SK-N-SH (cell line): Measurements from ENCODE around the gene SDK1. TPM values are rescaled to one million over a fixed set of nuclear protein-coding genes. Genes with fewer than 3 reads are reported as not detected.

Source experiments
- CTCF ChIA-PET: fragments of 300-600, 350-600 bp; formaldehyde crosslinking; extraction: SDS; loops from one replicate; lab custom pipeline; 2021; lab: Yijun Ruan, JAX
- POLR2A ChIA-PET: fragments of 350-600 bp; sonication (Branson Sonifier 250); formaldehyde crosslinking; extraction: SDS; loops from one replicate; lab custom pipeline; 2020; ENCODE audit warnings: antibody characterized with exemption, inconsistent platforms; lab: Yijun Ruan, JAX
- DNase-seq: peaks from one replicate; pipeline ENCODE4 v3.0.0; 2012
- H2AFZ ChIP-seq: fragments of 200-600 bp; sonication (generic); 2 replicates; pipeline ENCODE4 v1.8.1; 2016; ENCODE audit warnings: antibody characterized with exemption, mild to moderate bottlenecking, low read depth
- H3F3A ChIP-seq: fragments of 200-600 bp; sonication (generic); replicated peaks from 2 replicates; pipeline ENCODE3; 2016; ENCODE audit warnings: antibody characterized with exemption, mild to moderate bottlenecking; ENCODE audit not compliant: insufficient read depth
- H3K27ac ChIP-seq, 2 experiments: fragments of 200-500 bp in 1 of 2; fragments of 200-600 bp in 1 of 2; sonication (Bioruptor generic) in 1 of 2; sonication (generic), shearing (Covaris generic) in 1 of 2; 2 replicates each; pipeline versions ENCODE4 v1.5.1 to v1.6.1; 2014 to 2016; ENCODE audit warnings: low read depth in 2 of 2, inconsistent platforms in 1 of 2, low read length in 1 of 2, mild to moderate bottlenecking in 1 of 2, mixed read lengths in 1 of 2
- H3K27me3 ChIP-seq: fragments of 200-600 bp; sonication (generic), shearing (Covaris generic); 2 replicates; pipeline ENCODE4 v1.6.1; 2016; ENCODE audit warnings: mixed run types; ENCODE audit not compliant: insufficient read depth
- H3K36me3 ChIP-seq, 2 experiments: fragments of 200-500 bp in 1 of 2; fragments of 200-600 bp in 1 of 2; sonication (Bioruptor generic) in 1 of 2; sonication (generic) in 1 of 2; replicated peaks in 1 of 2; 2 replicates each; pipeline versions ENCODE3 to v1.5.1; 2014 to 2016; ENCODE audit warnings: low read length in 1 of 2, mild to moderate bottlenecking in 1 of 2; ENCODE audit not compliant: insufficient read depth in 2 of 2, control insufficient read depth in 1 of 2
- H3K4me1 ChIP-seq, 2 experiments: fragments of 200-500 bp in 1 of 2; fragments of 200-600 bp in 1 of 2; sonication (Bioruptor generic) in 1 of 2; sonication (generic), shearing (Covaris generic) in 1 of 2; 2 replicates each; pipeline versions ENCODE4 v1.5.1 to v1.6.1; 2014 to 2016; ENCODE audit warnings: low read depth in 1 of 2, low read length in 1 of 2, mixed run types in 1 of 2; ENCODE audit not compliant: insufficient read depth in 2 of 2, control insufficient read depth in 1 of 2
- H3K4me2 ChIP-seq: fragments of 200-600 bp; sonication (generic), shearing (Covaris generic); 2 replicates; pipeline ENCODE4 v1.6.1; 2017; ENCODE audit warnings: mixed run types
- H3K4me3 ChIP-seq, 2 experiments: fragments of 200-500 bp in 1 of 2; fragments of 200-600 bp in 1 of 2; sonication (Bioruptor generic) in 1 of 2; sonication (generic), shearing (Covaris generic) in 1 of 2; 2 replicates each; pipeline versions ENCODE4 v1.5.1 to v1.8.1; 2014 to 2016; ENCODE audit warnings: low read depth in 2 of 2, inconsistent platforms in 1 of 2, low read length in 1 of 2, mild to moderate bottlenecking in 1 of 2, mixed read lengths in 1 of 2, moderate library complexity in 1 of 2
- H3K79me2 ChIP-seq: fragments of 200-600 bp; sonication (generic); 2 replicates; pipeline ENCODE4 v1.8.1; 2017; ENCODE audit warnings: mild to moderate bottlenecking; ENCODE audit not compliant: insufficient read depth
- H3K9ac ChIP-seq: fragments of 200-600 bp; sonication (generic); 2 replicates; pipeline ENCODE4 v1.6.1; 2017; ENCODE audit warnings: mixed run types
- H3K9me2 ChIP-seq: fragments of 200-600 bp; sonication (generic); 2 replicates; pipeline ENCODE4 v1.6.1; 2017; ENCODE audit warnings: mixed run types
- H3K9me3 ChIP-seq: fragments of 200-600 bp; sonication (generic); 2 replicates; pipeline ENCODE4 v1.6.1; 2017; ENCODE audit warnings: mixed run types, mild to moderate bottlenecking, moderate library complexity
- H4K20me1 ChIP-seq: fragments of 200-600 bp; sonication (generic); 2 replicates; pipeline ENCODE4 v1.6.1; 2017; ENCODE audit warnings: mild to moderate bottlenecking, mixed run types; ENCODE audit not compliant: insufficient read depth
- CHD2 ChIP-seq: fragments of 150-350 bp; IDR thresholded peaks from 2 replicates; pipeline ENCODE4 v1.6.1; 2018; ENCODE audit warnings: low read length; ENCODE audit not compliant: partially characterized antibody
- CTCF ChIP-seq: fragments of 200-600 bp; sonication (generic); IDR thresholded peaks from 2 replicates; pipeline ENCODE4 v1.6.1; 2017; ENCODE audit warnings: antibody characterized with exemption, mild to moderate bottlenecking, moderate library complexity
- ELF1 ChIP-seq: IDR thresholded peaks from 2 replicates; pipeline ENCODE4 v1.4.0; 2012
- EP300 ChIP-seq, 2 experiments: IDR thresholded peaks; 2 replicates each; pipeline versions ENCODE4 v1.4.0 to v1.6.1; 2012; ENCODE audit warnings: borderline replicate concordance in 1 of 2, low read depth in 1 of 2, low read length in 1 of 2
- EZH2phosphoT487 ChIP-seq: fragments of 200-600 bp; sonication (generic); IDR thresholded peaks from 2 replicates; pipeline ENCODE4 v1.6.1; 2017; ENCODE audit warnings: low read depth, mixed run types, mild to moderate bottlenecking, antibody characterized with exemption, moderate library complexity, borderline replicate concordance
- FOSL2 ChIP-seq: IDR thresholded peaks from 2 replicates; pipeline ENCODE4 v1.4.0; 2012; ENCODE audit warnings: low read depth, mild to moderate bottlenecking, moderate library complexity, borderline replicate concordance
- GATA2 ChIP-seq: sonication (generic); formaldehyde crosslinking; IDR thresholded peaks from 2 replicates; pipeline ENCODE4 v1.5.0; 2020; ENCODE audit warnings: mild to moderate bottlenecking, missing genetic modification reagents
- MAX ChIP-seq: IDR thresholded peaks from 2 replicates; pipeline ENCODE4 v1.4.0; 2012; ENCODE audit warnings: low read depth
- MEF2A ChIP-seq: IDR thresholded peaks from 2 replicates; pipeline ENCODE4 v1.4.0; 2012; ENCODE audit warnings: low read depth, borderline replicate concordance
- MXI1 ChIP-seq: IDR thresholded peaks from 2 replicates; pipeline ENCODE4 v1.6.1; 2012; ENCODE audit warnings: mild to moderate bottlenecking, low read depth, low read length, improper control_type of control experiment
- POLR2AphosphoS5 ChIP-seq: IDR thresholded peaks from 2 replicates; pipeline ENCODE4 v1.6.1; 2012; ENCODE audit warnings: low read depth, low read length
- RCOR1 ChIP-seq: fragments of 150-350 bp; IDR thresholded peaks from 2 replicates; pipeline ENCODE4 v1.6.1; 2017; ENCODE audit warnings: antibody characterized with exemption, low read length
- REST ChIP-seq: IDR thresholded peaks from 2 replicates; pipeline ENCODE4 v1.6.1; 2012; ENCODE audit warnings: mild to moderate bottlenecking, low read depth, low read length, moderate library complexity
- RXRA ChIP-seq: IDR thresholded peaks from 2 replicates; pipeline ENCODE4 v1.4.0; 2012; ENCODE audit warnings: low read depth, mild to moderate bottlenecking, borderline replicate concordance
- SIN3A ChIP-seq: IDR thresholded peaks from 2 replicates; pipeline ENCODE4 v1.6.1; 2012; ENCODE audit warnings: low read depth, mild to moderate bottlenecking, low read length, moderate library complexity, borderline replicate concordance
- SMC3 ChIP-seq: IDR thresholded peaks from 2 replicates; pipeline ENCODE4 v1.6.1; 2012; ENCODE audit warnings: low read depth, low read length, improper control_type of control experiment
- TEAD4 ChIP-seq: IDR thresholded peaks from 2 replicates; pipeline ENCODE4 v1.4.0; 2012; ENCODE audit warnings: mild to moderate bottlenecking, borderline replicate concordance; ENCODE audit not compliant: insufficient read depth
- ZBTB33 ChIP-seq: IDR thresholded peaks from 2 replicates; pipeline ENCODE4 v1.4.0; 2012; ENCODE audit warnings: low read depth, borderline replicate concordance
- WGBS: methylation state at CpG from one replicate; pipeline ENCODE4 v1.1.6; 2017; ENCODE audit warnings: low lambda C conversion rate; 5-methylcytosine and 5-hydroxymethylcytosine counted together
- polyA plus RNA-seq, 3 experiments: library from polyadenylated mRNA; depleted of rRNA; stranded (reverse); fragments of >200 nt; gene quantifications; 2 replicates each; pipeline ENCODE4 v1.2.3, GENCODE V29; 2012

The SDK1 gene
- polyA plus RNA-seq, 1 of the 3 experiments (the other 2 are of a cell fraction): 1.2 TPM

- H3K4me1 ChIP-seq: peaks cover 0 to 13% of the 10 kb centered on the region in 2 experiments; a peak in 1 of 4 replicates
- H3K4me2 ChIP-seq: no peak overlapping the region
- ChIA-PET CTCF (interaction anchor here (1.0 kb wide), 2 partner anchors 29 to 137 kb away, joined by 3 read pairs; no protein-coding TSS in a partner anchor), POLR2A (no interaction called here)
- no peaks in the 10 kb centered on the region for H3K36me3 ChIP-seq
- TF ChIP-seq TEAD4 (no peak), POLR2AphosphoS5 (no peak), REST (no peak), MAX (no peak), ELF1 (no peak), ZBTB33 (no peak), MXI1 (no peak), CHD2 (no peak), CTCF (no peak), SMC3 (no peak), RXRA (no peak), RCOR1 (no peak), MEF2A (no peak), EZH2phosphoT487 (no peak), GATA2 (CRISPR knock-in tag) (no peak), FOSL2 (no peak), SIN3A (no peak), EP300 (IDR thresholded peaks at IDR 0.05; ENCODE audit: borderline replicate concordance in 1 of 2, low read depth in 1 of 2, low read length in 1 of 2) (no peak)
- 47% methylated on average over 9 of the region's 9 CpGs for WGBS
- H3K9me3 ChIP-seq: no peaks in the 10 kb centered on the region; the same call in 1 of the 2 replicates
- no peaks in the 10 kb centered on the region for H3K27me3 ChIP-seq
- H3K9ac ChIP-seq: no peak overlapping the region
- H3K4me3 ChIP-seq: no peak overlapping the region
- H3K9me2 ChIP-seq: peaks cover 8% of the 10 kb centered on the region; the same call in 1 of the 2 replicates
- no peak overlapping the region; a peak in 1 of 4 replicates for H3K27ac ChIP-seq
- H3K79me2 ChIP-seq: no peaks in the 10 kb centered on the region
- no peaks in the 10 kb centered on the region for H4K20me1 ChIP-seq
- DNase-seq: no peak
- H2AFZ ChIP-seq: no peak overlapping the region
- no peaks in the 10 kb centered on the region for H3F3A ChIP-seq
Observed at GRCh38 chr7:4286351-4286750, 985.3 kb downstream of the SDK1 start.
